ES-I3 (cell line): ENCODE results near the gene AHCYL2.
"Not testable (repeated sequence)": the region's sequence is repeated elsewhere in the genome, so short reads cannot be mapped to it uniquely, and the experiment has no call there.

Source experiments
- H3K36me3 ChIP-seq: 2 replicates; pipeline ENCODE4 v1.6.1; 2013; ENCODE audit warnings: mild to moderate bottlenecking, low read length, control low read depth, moderate library complexity; ENCODE audit not compliant: insufficient read depth
- H3K4me1 ChIP-seq: 2 replicates; pipeline ENCODE4 v1.6.1; 2013; ENCODE audit warnings: mild to moderate bottlenecking, control low read depth, low read length; ENCODE audit not compliant: insufficient read depth
- H3K9ac ChIP-seq: 2 replicates; pipeline ENCODE4 v1.6.1; 2013; ENCODE audit warnings: low read depth, mild to moderate bottlenecking, low read length, moderate library complexity
- H3K9me3 ChIP-seq: 2 replicates; pipeline ENCODE4 v1.6.1; 2013; ENCODE audit warnings: mild to moderate bottlenecking, low read length, moderate library complexity; ENCODE audit not compliant: control insufficient read depth, insufficient read depth

The AHCYL2 gene

DNA sequence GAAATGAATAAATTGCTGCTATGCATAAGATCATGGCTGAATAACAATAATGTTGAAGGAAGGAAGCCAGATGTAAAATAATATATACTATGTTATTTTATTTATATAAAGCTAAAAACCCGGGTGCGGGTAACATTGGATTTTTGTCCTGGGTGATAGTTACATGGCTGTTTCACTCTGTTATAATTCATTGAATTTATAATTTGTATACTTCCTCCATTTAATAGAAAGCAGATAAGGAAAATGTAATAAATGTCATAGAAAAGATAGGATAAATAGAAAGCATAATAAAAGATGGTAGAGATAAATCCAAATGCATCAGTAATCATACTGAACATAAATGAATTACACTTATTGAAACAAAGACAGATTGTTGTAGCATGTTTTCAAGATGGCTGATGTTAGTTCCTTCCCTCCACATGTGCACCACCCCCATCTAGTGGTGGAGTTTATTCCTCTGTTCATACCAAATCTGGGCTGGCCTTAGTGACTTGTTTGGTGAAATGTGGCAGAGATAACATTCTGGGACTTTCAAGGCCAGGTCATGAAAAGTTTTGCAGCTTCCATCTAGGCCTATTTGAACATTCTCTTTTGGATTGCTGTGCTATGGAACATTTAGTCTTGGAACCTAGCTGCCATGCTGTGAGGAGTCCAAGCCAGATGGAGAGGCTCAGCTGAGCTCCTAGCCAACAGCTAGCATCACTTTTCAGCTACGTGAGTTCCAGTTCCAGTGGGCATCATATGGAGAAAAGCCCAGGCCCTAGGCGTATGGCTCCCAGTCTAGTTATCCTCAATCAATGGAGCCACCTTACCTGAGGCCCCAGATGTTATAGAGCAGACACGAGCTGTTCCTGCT lies 46.9 kb downstream of the AHCYL2 start:
- Histone ChIP-seq H3K4me1 (peaks cover 7% of the 10 kb centered on the region; the same call in 1 of the 2 replicates), H3K36me3 (no peaks in the 10 kb centered on the region), H3K9me3 (no peaks in the 10 kb centered on the region; the same call in 1 of the 2 replicates), H3K9ac (no peak overlapping the region)

DNA sequence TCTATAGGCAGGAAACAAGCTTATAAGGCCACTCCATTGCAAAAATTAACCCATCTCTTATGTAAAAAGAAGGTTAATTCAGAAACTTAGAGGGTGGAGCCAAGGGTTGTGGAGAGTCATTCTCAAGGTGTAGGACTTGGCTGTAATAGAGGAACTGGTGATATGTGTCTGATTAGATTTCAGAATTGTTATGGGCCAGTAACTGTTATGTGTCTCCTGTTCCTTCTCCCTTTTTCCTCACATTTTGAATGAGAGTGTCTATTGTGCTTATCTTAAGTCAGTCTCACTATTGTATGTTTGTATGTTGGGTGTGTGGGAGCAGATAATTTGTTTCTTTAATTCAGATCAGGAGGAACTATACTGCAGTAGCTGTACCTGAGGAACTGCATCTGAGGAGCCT lies 49.1 kb downstream of the AHCYL2 start:
- no peak overlapping the region for H3K9ac ChIP-seq
- H3K36me3 ChIP-seq, result no peaks in the 10 kb centered on the region
- no peaks in the 10 kb centered on the region; the same call in 1 of the 2 replicates for H3K9me3 ChIP-seq
- H3K4me1 ChIP-seq, result peaks cover 7% of the 10 kb centered on the region; the same call in 1 of the 2 replicates

DNA sequence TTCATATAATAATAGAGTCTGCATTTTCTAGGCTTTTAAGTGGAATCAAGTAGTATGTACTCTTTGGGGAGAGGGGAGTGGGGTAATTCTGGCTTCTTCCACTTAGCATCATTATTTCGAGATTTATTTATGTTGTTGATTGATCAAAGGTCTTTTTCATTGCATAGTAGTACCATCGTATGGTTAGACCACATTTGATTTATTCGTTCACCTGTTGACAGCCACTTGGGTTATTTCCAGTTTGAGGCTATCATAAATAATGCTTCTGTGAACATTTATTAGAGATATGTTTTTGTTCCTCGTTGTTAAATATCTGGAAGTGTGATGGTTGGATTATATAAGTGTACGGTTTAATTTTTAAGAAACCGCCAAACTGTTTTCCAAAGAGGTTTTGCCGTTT lies 52.8 kb downstream of the AHCYL2 start:
- no peaks in the 10 kb centered on the region; the same call in 1 of the 2 replicates for H3K9me3 ChIP-seq
- 0 out of 2 replicates have a peak, but pooled peaks cover 3% of the 10 kb centered on the region for H3K4me1 ChIP-seq
- no peak overlapping the region for H3K9ac ChIP-seq
- no peaks in the 10 kb centered on the region for H3K36me3 ChIP-seq

DNA sequence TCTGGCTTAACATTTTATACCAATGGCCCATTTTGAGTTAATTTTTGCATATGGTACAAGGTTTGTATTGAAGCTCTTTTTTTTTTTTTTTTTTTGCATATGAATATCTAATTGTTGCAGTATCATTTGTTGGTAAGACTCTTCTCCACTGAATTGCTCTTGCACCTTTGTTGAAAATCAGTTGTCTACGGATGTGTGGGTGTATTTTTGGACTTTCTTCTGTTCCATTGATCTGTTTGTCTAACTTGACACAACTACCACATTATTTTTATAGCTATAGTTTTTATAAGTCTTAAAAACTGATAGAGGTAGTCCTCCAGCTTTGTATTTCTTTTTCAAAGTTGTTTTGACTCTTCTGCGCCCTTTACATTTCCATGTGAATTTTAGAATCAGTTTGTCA lies 53.9 kb downstream of the AHCYL2 start:
- Histone ChIP-seq H3K9me3 (no peaks in the 10 kb centered on the region; the same call in 1 of the 2 replicates), H3K4me1 (0 out of 2 replicates have a peak, but pooled peaks cover 9% of the 10 kb centered on the region), H3K9ac (no peak overlapping the region), H3K36me3 (no peaks in the 10 kb centered on the region)

DNA sequence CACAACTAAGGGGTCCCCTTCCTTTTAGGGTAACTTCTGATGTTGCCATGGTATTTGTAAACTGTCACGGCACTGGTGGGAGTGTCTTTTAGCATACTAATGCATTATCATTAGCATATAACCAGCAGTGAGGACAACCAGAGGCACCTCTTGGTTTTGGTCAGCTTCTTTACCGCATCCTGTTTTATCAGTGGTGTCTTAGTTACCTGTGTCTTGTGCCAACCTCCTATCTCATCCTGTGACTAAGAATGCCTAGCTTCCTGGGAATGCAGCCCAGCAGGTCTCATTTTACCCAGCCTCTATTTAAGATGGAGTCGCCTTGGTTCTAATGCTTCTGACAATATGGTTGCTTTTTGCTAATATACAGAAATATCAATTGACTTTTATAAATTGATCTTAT lies 54.9 kb downstream of the AHCYL2 start:
- Histone ChIP-seq H3K9ac (no peak overlapping the region), H3K9me3 (no peaks in the 10 kb centered on the region), H3K36me3 (no peaks in the 10 kb centered on the region), H3K4me1 (0 out of 2 replicates have a peak, but pooled peaks cover 9% of the 10 kb centered on the region)

DNA sequence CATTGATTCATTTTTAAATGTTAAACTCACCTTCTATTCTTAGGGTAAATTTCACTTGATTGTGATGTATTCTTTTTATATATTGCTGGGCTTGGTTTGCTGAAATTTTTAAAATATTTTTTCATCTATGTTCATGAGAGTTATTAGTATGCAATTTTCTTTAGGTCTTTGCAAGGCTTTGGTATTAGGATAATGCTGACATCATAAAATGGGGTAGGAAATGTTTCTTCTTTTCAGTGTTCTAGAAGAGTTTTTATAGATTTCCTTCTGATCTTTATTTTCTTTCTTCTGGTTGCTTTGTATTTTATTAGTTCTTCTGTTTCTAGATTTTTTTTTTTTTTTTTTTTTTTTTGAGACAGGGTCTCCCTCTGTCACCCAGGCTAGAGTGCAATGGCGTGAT lies 56.3 kb downstream of the AHCYL2 start:
- Histone ChIP-seq H3K36me3 (no peaks in the 10 kb centered on the region), H3K4me1 (0 out of 2 replicates have a peak, but pooled peaks cover 9% of the 10 kb centered on the region), H3K9ac (no peak overlapping the region), H3K9me3 (no peaks in the 10 kb centered on the region)

DNA sequence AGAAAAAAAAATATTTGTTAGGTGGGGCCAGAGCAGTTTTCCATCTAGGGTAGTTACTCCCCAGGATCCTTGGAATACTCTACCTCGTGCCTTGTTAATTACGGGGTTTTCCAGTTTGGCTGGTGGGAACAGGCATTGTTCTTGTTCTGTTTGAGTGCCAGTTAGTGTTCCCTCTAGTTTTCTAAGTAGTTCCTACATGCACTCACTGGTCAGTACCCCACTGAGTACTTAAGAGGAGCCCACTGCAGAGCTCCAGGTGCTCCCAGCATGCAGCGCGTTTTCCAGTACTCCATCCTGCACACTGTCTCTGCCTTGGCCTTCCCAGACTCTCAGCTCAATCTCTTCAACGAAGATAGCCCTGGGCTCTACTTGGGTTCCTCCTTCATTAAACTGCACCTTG lies 58.0 kb downstream of the AHCYL2 start:
- H3K9ac ChIP-seq, result no peak overlapping the region
- no peaks in the 10 kb centered on the region for H3K36me3 ChIP-seq
- no peaks in the 10 kb centered on the region for H3K9me3 ChIP-seq
- 0 out of 2 replicates have a peak, but pooled peaks cover 9% of the 10 kb centered on the region for H3K4me1 ChIP-seq

DNA sequence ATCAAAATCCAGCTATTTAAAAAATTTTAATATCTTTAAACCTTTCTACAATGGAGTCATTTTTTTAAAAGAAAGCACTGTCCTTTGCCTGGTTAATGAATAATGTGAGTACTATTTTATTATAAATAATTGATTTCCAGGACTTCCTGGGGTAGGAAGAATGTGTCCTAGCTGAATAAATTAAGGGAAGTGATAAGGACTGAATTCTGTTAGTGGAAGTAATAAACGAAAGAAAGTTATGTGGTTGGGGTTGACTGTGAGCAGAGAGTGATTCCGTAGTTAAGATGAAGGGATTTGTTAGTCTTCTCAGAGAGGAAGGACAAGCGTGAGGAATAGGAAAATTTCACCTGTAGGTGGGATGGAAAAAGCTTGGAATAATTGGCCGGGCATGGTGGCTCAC lies 59.1 kb downstream of the AHCYL2 start:
- Histone ChIP-seq H3K4me1 (0 out of 2 replicates have a peak, but pooled peaks cover 9% of the 10 kb centered on the region), H3K9ac (no peak overlapping the region), H3K36me3 (no peaks in the 10 kb centered on the region), H3K9me3 (no peaks in the 10 kb centered on the region)

DNA sequence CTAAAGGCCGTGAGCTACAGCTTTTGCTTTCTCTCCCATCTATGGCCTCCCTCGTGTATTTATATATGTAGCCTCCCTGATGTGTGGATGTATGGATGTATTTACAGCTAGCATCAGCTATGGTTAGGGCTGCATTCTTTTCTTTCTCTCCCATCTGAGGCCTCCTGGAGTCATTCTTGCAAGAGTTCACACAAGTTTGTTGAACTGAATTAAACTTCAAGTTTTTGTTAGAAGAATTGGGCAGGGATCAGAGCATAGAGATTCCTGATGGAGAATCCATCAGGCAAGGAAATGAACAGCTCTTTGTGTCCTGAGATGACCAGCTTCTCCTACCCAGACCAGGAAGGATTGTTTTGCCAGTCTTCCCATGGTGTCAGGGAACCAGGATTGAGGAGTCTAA lies 60.3 kb downstream of the AHCYL2 start:
- Histone ChIP-seq H3K36me3 (no peaks in the 10 kb centered on the region), H3K9me3 (no peaks in the 10 kb centered on the region), H3K9ac (no peak overlapping the region), H3K4me1 (0 out of 2 replicates have a peak, but pooled peaks cover 5% of the 10 kb centered on the region)

DNA sequence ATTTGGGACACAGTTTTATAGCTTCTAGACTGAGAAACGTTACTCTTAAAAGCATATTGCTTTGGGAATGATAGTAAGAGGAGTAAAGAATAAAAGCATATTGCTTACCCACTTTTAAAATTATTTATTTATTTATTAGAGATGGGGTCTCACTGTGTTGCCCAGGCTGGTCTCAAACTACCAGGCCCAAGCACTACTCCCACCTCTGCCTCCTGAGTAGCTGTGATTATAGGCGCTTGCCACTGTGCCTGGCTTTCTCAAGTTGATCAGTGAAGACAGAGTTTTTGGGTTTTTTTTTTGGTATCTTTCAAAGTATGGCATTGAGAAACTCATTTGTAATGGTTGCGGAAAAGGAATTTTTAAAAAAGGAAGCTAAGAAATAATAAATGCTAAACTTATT lies 68.0 kb downstream of the AHCYL2 start:
- H3K9me3 ChIP-seq, result no peaks in the 10 kb centered on the region
- H3K4me1 ChIP-seq, result no peaks in the 10 kb centered on the region
- H3K9ac ChIP-seq, result no peak overlapping the region
- no peaks in the 10 kb centered on the region for H3K36me3 ChIP-seq

DNA sequence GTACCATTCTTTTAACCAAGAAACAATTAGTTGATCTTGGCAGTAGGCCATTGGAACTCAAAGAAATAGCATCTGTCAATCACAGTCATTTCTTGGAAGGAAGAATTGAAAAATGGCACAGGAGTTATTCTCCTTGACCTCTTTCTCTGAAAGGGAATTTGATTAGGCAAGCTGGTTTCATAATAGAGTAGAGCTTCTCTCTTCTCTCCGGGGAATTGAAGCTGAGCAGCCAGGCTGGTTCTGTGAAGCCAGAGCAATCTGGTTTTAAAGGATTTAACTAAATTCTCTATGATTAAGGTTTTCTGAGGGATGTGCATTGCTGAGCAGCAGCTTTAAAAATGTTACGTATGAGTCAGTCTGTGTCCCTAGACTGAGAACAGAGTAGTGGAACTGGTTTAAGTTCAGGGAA lies 70.2 kb downstream of the AHCYL2 start:
- H3K9ac ChIP-seq, result no peak overlapping the region
- no peaks in the 10 kb centered on the region for H3K36me3 ChIP-seq
- H3K9me3 ChIP-seq, result no peaks in the 10 kb centered on the region

DNA sequence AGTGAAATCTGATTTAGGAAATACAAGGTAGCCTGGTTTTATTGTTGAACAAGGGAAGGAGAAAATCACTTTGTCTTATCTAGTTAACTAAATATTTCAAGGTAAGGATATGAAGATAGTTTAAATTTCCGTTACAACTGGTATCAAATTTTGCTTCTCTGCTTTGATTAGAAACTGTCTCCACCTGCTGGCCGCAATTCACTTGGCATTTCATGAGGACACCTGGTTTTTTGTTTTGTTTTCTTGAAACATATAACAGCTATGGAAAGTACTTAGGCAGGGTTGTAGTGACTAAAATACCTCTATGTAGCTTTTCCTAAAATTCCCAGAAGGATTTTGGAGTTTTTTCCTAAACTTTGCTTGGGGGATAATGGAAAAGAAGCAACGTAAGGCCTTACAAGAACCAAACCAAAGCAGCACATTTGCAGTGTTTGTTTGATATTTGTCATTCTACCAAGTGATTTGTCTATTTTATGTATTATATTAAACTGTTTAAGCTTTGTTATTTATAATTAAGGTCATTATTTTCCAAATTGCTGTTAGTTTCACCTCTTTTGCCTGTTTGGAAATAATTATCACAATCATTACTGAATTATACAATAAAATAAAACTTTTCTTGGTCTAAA lies 73.6 kb downstream of the AHCYL2 start:
- no peaks in the 10 kb centered on the region for H3K4me1 ChIP-seq
- H3K9me3 ChIP-seq, result no peaks in the 10 kb centered on the region
- no peak overlapping the region for H3K9ac ChIP-seq
- H3K36me3 ChIP-seq, result no peaks in the 10 kb centered on the region

More for the DNA sequence above, 70.2 kb downstream of the AHCYL2 start:
- no peaks in the 10 kb centered on the region for H3K4me1 ChIP-seq

DNA sequence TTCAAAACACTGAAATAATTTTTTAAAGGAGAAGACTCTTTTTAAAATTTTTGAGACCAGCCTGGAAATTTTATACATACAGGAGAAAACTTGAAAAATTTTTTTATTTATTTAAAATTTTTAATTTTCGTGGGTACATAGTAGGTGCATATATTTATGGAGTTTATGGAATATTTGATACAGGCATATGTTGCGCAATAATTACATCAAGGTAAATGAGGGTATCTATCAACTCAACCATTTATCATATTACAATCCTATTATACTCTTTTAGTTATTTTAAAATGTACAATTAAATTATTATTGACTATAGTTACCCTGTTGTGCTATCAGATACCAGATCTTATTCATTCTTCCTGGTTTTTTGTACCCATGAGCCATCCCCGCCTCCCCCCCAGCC lies 75.1 kb downstream of the AHCYL2 start:
- Histone ChIP-seq H3K36me3 (no peaks in the 10 kb centered on the region), H3K9ac (no peak overlapping the region), H3K4me1 (no peaks in the 10 kb centered on the region), H3K9me3 (no peaks in the 10 kb centered on the region)

DNA sequence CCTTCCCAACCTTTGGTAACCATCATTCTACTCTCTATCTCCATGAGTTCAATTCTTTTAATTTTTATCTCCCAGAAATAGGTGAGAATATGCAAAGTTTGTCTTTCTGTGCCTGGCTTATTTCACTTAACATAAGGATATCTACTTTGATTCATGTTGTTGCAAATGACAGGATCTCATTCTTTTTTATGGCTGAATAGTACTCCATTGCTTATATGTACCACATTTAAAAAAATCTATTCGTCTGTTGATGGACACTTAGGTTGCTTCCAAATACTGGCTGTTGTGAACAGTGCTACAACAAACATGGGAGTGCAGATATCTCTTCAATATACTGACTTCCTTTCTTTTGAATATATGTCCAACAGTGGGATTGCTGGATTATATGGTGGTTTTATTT lies 75.5 kb downstream of the AHCYL2 start:
- H3K9me3 ChIP-seq, H3K9ac ChIP-seq, H3K36me3 ChIP-seq, H3K4me1 ChIP-seq: not testable (repeated sequence)

DNA sequence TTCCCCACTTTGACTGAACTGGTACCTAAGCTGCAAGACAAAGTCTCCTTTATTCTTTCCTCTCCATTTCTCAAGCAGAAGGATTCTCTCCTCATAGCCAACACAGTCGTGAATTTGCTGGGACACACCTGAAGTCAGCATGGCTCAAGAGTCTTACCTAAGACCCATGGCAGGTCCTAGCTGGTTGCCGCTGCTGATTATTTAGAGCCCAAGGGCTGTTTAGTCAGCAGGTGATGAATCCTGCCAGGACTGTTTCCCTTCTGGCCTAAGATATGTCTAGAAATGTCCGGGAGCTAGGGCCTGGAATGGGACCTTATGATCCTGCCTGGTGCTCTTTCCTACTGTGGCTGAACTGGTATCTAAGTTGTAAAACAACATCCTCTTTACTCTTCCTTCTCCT lies 82.8 kb downstream of the AHCYL2 start:
- no peaks in the 10 kb centered on the region for H3K9me3 ChIP-seq
- H3K36me3 ChIP-seq, result no peaks in the 10 kb centered on the region
- no peak overlapping the region for H3K9ac ChIP-seq

More for the DNA sequence above, 82.8 kb downstream of the AHCYL2 start:
- no peaks in the 10 kb centered on the region for H3K4me1 ChIP-seq
